ENCODE data around the gene ALCAM.

Gene ALCAM

GRCh38 chr3:105538483-105538882 lies 171.8 kb downstream of the ALCAM start:
- no peak for TF ChIP-seq CTCF (IDR thresholded peaks at IDR 0.05; ENCODE audit: low read depth, low read length, missing control alignments)
- no peak for DNase-seq
- Histone ChIP-seq H3K4me3 (ENCODE audit: low read depth, low read length) (no peak overlapping the region), H3K36me3 (replicated peaks) (peaks cover 10% of the 10 kb centered on the region), H3K27me3 (replicated peaks) (no peaks in the 10 kb centered on the region), H3K27ac (no peak overlapping the region)
- in situ Hi-C loops (cut with HindIII; ENCODE audit: low pct_ligation_motif_present, low sequenced_read_pairs) = no loop called here

GRCh38 chr3:105539897-105540296 lies 173.2 kb downstream of the ALCAM start:
- Histone ChIP-seq H3K27me3 (replicated peaks) (no peaks in the 10 kb centered on the region), H3K4me3 (ENCODE audit: low read depth, low read length) (no peak overlapping the region), H3K27ac (no peak overlapping the region), H3K36me3 (replicated peaks) (peaks cover 16% of the 10 kb centered on the region)
- no peak for DNase-seq
- in situ Hi-C loops (cut with HindIII; ENCODE audit: low pct_ligation_motif_present, low sequenced_read_pairs) = no loop called here
- no peak for TF ChIP-seq CTCF (IDR thresholded peaks at IDR 0.05; ENCODE audit: low read depth, low read length, missing control alignments)

GRCh38 chr3:105542282-105543019 lies 175.7 kb downstream of the ALCAM start:
- no peak for TF ChIP-seq CTCF (IDR thresholded peaks at IDR 0.05; ENCODE audit: low read depth, low read length, missing control alignments)
- no peak for DNase-seq
- Histone ChIP-seq H3K4me3 (ENCODE audit: low read depth, low read length) (no peak overlapping the region), H3K27ac (no peak overlapping the region), H3K36me3 (replicated peaks) (peaks cover 26% of the 10 kb centered on the region), H3K27me3 (replicated peaks) (no peaks in the 10 kb centered on the region)
- in situ Hi-C loops (cut with HindIII; ENCODE audit: low pct_ligation_motif_present, low sequenced_read_pairs) = no loop called here

GRCh38 chr3:105545051-105545450 lies 178.3 kb downstream of the ALCAM start:
- Histone ChIP-seq H3K36me3 (replicated peaks) (peaks cover 32% of the 10 kb centered on the region), H3K27ac (no peak overlapping the region), H3K27me3 (replicated peaks) (no peaks in the 10 kb centered on the region), H3K4me3 (ENCODE audit: low read depth, low read length) (no peak overlapping the region)
- in situ Hi-C loops (cut with HindIII; ENCODE audit: low pct_ligation_motif_present, low sequenced_read_pairs) = no loop called here
- no peak for DNase-seq
- no peak for TF ChIP-seq CTCF (IDR thresholded peaks at IDR 0.05; ENCODE audit: low read depth, low read length, missing control alignments)

GRCh38 chr3:105553851-105554250 lies 187.1 kb downstream of the ALCAM start:
- H3K27ac ChIP-seq = no peak overlapping the region
- no peaks in the 10 kb centered on the region for H3K27me3 ChIP-seq (replicated peaks)
- DNase-seq = peak; percentile 20
- H3K4me3 ChIP-seq (ENCODE audit: low read depth, low read length) = no peak overlapping the region
- peaks cover 10% of the 10 kb centered on the region for H3K36me3 ChIP-seq (replicated peaks)
- in situ Hi-C loops (cut with HindIII; ENCODE audit: low pct_ligation_motif_present, low sequenced_read_pairs) = no loop called here
- no peak for TF ChIP-seq CTCF (IDR thresholded peaks at IDR 0.05; ENCODE audit: low read depth, low read length, missing control alignments)

- peaks cover 8% of the 10 kb centered on the region for H3K36me3 ChIP-seq (replicated peaks)
- H3K4me3 ChIP-seq (ENCODE audit: low read depth, low read length) = no peak overlapping the region
- TF ChIP-seq CTCF (IDR thresholded peaks at IDR 0.05; ENCODE audit: low read depth, low read length, missing control alignments) = no peak
- no peaks in the 10 kb centered on the region for H3K27me3 ChIP-seq (replicated peaks)
- DNase-seq = no peak
- in situ Hi-C loops (cut with HindIII; ENCODE audit: low pct_ligation_motif_present, low sequenced_read_pairs) = no loop called here
- no peak overlapping the region for H3K27ac ChIP-seq
Observed at GRCh38 chr3:105555206-105555605, 188.5 kb downstream of the ALCAM start.
